ENCODE data around the gene ZNF165.

DNA sequence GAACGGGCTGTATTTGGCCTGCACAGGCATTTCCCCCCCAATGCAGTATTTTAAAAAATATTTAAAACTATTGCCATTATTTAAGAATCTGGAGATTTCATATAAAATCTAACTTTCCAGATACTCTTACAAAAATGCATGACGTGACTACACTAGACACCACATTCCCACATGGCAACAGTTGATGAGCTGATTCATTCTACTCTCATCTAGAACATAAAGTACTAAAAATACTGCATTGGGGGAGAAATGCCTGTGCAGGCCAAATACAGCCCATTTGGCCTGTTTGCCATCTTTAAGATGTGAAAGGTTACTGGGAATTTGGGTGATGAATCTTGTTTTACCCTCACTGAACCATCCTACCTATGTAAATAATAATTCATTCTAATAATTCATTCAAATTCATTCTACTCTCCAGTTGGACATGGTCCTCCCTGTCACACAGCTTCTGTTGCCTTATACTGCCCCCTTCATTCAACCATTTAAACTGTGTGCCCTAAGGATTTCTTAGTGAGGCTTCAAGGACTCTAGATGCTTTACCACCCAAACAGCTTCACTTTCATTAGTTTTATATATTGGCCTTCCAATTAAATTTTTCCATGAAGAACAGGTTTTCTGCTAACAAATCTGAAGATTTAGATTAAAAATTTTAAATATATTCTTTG is 37.1 kb downstream of the ZNF165 start:
- TF ChIP-seq FOXM1 (IDR thresholded peaks at IDR 0.05; ENCODE audit: borderline replicate concordance) (no peak), ELF4 (IDR thresholded peaks at IDR 0.05) (no peak), SUZ12 (IDR thresholded peaks at IDR 0.05) (no peak)
